HepG2 (cell line): ENCODE measurements around the gene AGRP. TPM values are rescaled to one million over a fixed set of nuclear protein-coding genes. Genes with fewer than 3 reads are reported as not detected.

ENCODE experiments used
- ASH2L ChIP-seq: fragments of 300-600, 200-600 bp; sonication (generic); IDR thresholded peaks from 2 replicates; pipeline ENCODE4 v1.7.0; 2017; ENCODE audit warnings: low read depth, mild to moderate bottlenecking, moderate library complexity, mixed read lengths, low read length; ENCODE audit not compliant: insufficient read length
- DBP ChIP-seq: sonication (generic); formaldehyde crosslinking; IDR thresholded peaks from 2 replicates; pipeline ENCODE4 v1.4.0; 2020; ENCODE audit warnings: missing genetic modification reagents; ENCODE audit errors: not compliant biosample characterization
- EED ChIP-seq: sonication (generic); formaldehyde crosslinking; IDR thresholded peaks from 2 replicates; pipeline ENCODE4 v1.5.0; 2020; ENCODE audit warnings: mild to moderate bottlenecking, missing genetic modification reagents
- NFIC ChIP-seq: IDR thresholded peaks from 2 replicates; pipeline ENCODE4 v1.6.1; 2012; ENCODE audit warnings: mild to moderate bottlenecking, low read length, inconsistent platforms
- NR1H2 ChIP-seq: sonication (generic); formaldehyde crosslinking; IDR thresholded peaks from 2 replicates; pipeline ENCODE4 v1.8.1; 2022; ENCODE audit warnings: low read depth, missing genetic modification reagents, borderline replicate concordance
- NR2C2 ChIP-seq: sonication (generic); formaldehyde crosslinking; IDR thresholded peaks from 2 replicates; pipeline ENCODE4 v1.4.0; 2020; ENCODE audit warnings: missing genetic modification reagents, mild to moderate bottlenecking, moderate library complexity, borderline replicate concordance
- NRL ChIP-seq: sonication (generic); formaldehyde crosslinking; IDR thresholded peaks from 2 replicates; pipeline ENCODE4 v1.5.0; 2020; ENCODE audit warnings: missing genetic modification reagents, mild to moderate bottlenecking, moderate library complexity, borderline replicate concordance
- PAXIP1 ChIP-seq: sonication (generic); formaldehyde crosslinking; conservative IDR thresholded peaks from 2 replicates; pipeline ENCODE4 v1.4.0; 2020; ENCODE audit warnings: mild to moderate bottlenecking, missing genetic modification reagents, moderate library complexity
- SRSF4 ChIP-seq: fragments of 200-400 bp; formaldehyde crosslinking; IDR thresholded peaks from one replicate; pipeline ENCODE4 v1.6.1; 2018; ENCODE audit warnings: mild to moderate bottlenecking, low read depth, low read length, moderate library complexity; ENCODE audit not compliant: poor library complexity, severe bottlenecking
- SSRP1 ChIP-seq: IDR thresholded peaks from 2 replicates; pipeline ENCODE4 v1.6.1; 2016; ENCODE audit warnings: control low read depth
- TOE1 ChIP-seq: sonication (generic); formaldehyde crosslinking; IDR thresholded peaks from 2 replicates; pipeline ENCODE4 v1.4.0; 2020; ENCODE audit warnings: mild to moderate bottlenecking, missing genetic modification reagents
- ZBTB43 ChIP-seq: sonication (generic); formaldehyde crosslinking; conservative IDR thresholded peaks from 2 replicates; pipeline ENCODE4 v1.4.0; 2020; ENCODE audit warnings: missing genetic modification reagents
- ZBTB7B ChIP-seq: sonication (generic); formaldehyde crosslinking; IDR thresholded peaks from 2 replicates; pipeline ENCODE4 v1.4.0; 2020; ENCODE audit warnings: missing genetic modification reagents
- ZGPAT ChIP-seq: IDR thresholded peaks from 2 replicates; pipeline ENCODE4 v1.6.1; 2016; ENCODE audit warnings: mild to moderate bottlenecking
- ZNF160 ChIP-seq: sonication (generic); formaldehyde crosslinking; IDR thresholded peaks from 2 replicates; pipeline ENCODE4 v1.8.0; 2022; ENCODE audit warnings: mild to moderate bottlenecking, inconsistent platforms, missing genetic modification reagents
- ZNF24 ChIP-seq: fragments of 450-650 bp; IDR thresholded peaks from 2 replicates; pipeline ENCODE4 v1.6.1; 2017; ENCODE audit warnings: antibody characterized with exemption, mild to moderate bottlenecking
- ZNF451 ChIP-seq: sonication (generic); formaldehyde crosslinking; IDR thresholded peaks from 2 replicates; pipeline ENCODE4 v1.5.0; 2020; ENCODE audit warnings: mild to moderate bottlenecking, missing genetic modification reagents
- ZNF577 ChIP-seq: sonication (generic); formaldehyde crosslinking; IDR thresholded peaks from 2 replicates; pipeline ENCODE4 v1.4.0; 2020; ENCODE audit warnings: mild to moderate bottlenecking, low read depth, missing genetic modification reagents, borderline replicate concordance
- ZNF615 ChIP-seq: sonication (generic); formaldehyde crosslinking; IDR thresholded peaks from 2 replicates; pipeline ENCODE4 v1.5.0; 2020; ENCODE audit warnings: mild to moderate bottlenecking, missing genetic modification reagents, borderline replicate concordance
- ZNF781 ChIP-seq: sonication (generic); formaldehyde crosslinking; IDR thresholded peaks from 2 replicates; pipeline ENCODE4 v1.5.1; 2020; ENCODE audit warnings: borderline replicate concordance, mild to moderate bottlenecking, missing genetic modification reagents; ENCODE audit errors: not compliant biosample characterization
- polyA plus RNA-seq, 8 experiments: library from polyadenylated mRNA; depleted of rRNA in 3 of 8; stranded (reverse) in 7 of 8; unstranded in 1 of 8; fragments of >200 nt; fragmentation: Illumina TruSeq in 4 of 8; extraction: Trizol in 4 of 8; gene quantifications; 2 replicates each; pipeline versions ENCODE4 v1.2.1 to v1.2.3, GENCODE V29; 2011 to 2016; ENCODE audit warnings: low read depth in 4 of 8, missing spikeins in 1 of 8, mixed read lengths in 1 of 8; ENCODE audit not compliant: insufficient read depth in 1 of 8
- total RNA-seq, 5 experiments: library from RNA; depleted of rRNA; stranded (reverse); fragments of >200 nt; fragmentation: Illumina TruSeq; extraction: Trizol; gene quantifications; 2 replicates each; pipeline ENCODE4 v1.2.3, GENCODE V29; 2016; ENCODE audit warnings: low read depth in 1 of 5

The AGRP gene
- total and polyA plus RNA-seq, 2 of the 13 experiments (the other 11 are each of a cell fraction or from before 2014, with no cell fraction given) = not detected

GRCh38 chr16:67445913-67446907, 37.1 kb downstream of the AGRP start (continued):
- TF ChIP-seq DBP (CRISPR knock-in tag) = no peak
- peak; percentile 78 for TF ChIP-seq ASH2L
- peak; percentile 67; the same call in 1 of the 2 replicates for TF ChIP-seq ZNF451
- TF ChIP-seq TOE1 (CRISPR knock-in tag) = no peak
- peak; percentile 46; the same call in 1 of the 2 replicates for TF ChIP-seq ZNF615
- TF ChIP-seq ZNF577 = no peak
- TF ChIP-seq NFIC = peak; percentile 52; the same call in 1 of the 2 replicates
- TF ChIP-seq ZGPAT = peak; percentile 47; the same call in 1 of the 2 replicates
- 0 out of 2 replicates have a peak, but pooled peaks have one; percentile 53 for TF ChIP-seq ZBTB43
- no peak for TF ChIP-seq ZNF24
- 0 out of 2 replicates have a peak, but pooled peaks have one; percentile 15 for TF ChIP-seq EED (CRISPR knock-in tag)
- peak; percentile 98 for TF ChIP-seq PAXIP1 (CRISPR knock-in tag)
- TF ChIP-seq ZBTB7B (CRISPR knock-in tag) = peak; percentile 93
- TF ChIP-seq SRSF4 = no peak
- no peak for TF ChIP-seq NR1H2 (CRISPR knock-in tag)
- TF ChIP-seq NRL (CRISPR knock-in tag) = peak; percentile 72; the same call in 1 of the 2 replicates
- TF ChIP-seq SSRP1 (CRISPR knock-in tag) = 0 out of 2 replicates have a peak, but pooled peaks have one; percentile 15
- TF ChIP-seq NR2C2 (CRISPR knock-in tag) = peak; percentile 68
- TF ChIP-seq ZNF781 (CRISPR knock-in tag) = peak; percentile 71
- TF ChIP-seq ZNF160 = peak; percentile 60; the same call in 1 of the 2 replicates
